ENCODE measurements around the gene TSC2.
"Not testable (repeated sequence)": the region's sequence is repeated elsewhere in the genome, so short reads cannot be mapped to it uniquely, and the experiment has no call there.

DNA sequence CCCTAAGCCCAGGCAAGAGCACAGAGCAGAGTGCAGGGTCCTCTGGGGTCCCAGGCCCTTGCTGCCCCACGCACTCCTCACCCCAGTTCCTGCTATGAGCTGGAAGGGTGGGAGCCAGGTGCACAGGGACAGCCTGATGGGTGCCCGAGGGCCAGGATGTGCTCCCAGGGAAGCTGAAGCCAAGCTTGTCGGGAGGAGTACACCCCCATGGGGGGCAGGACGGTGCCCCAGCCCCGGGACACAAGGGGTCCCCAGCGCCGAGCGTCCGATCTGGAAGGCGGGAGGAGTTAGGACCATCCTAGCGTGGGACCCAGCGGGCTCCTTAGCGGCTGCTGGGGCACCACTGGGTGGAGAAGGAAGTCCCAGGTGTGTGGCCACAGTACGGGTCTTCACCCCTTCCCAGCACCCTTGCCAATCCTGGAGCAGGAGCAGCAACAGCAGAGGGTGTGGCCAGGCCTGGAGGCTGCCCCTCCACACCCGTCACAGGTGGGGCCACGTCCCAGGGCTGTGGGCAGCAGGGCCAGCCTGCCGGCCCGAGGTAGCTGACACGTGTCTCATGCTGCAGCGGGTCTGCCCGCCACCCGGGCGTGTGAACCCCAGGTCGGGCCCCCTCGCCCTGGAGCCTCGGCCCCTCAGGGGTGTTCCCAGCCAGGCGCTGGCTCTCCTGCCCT lies 76.1 kb downstream of the TSC2 start:
- TF ChIP-seq CTCF, POLR2A, POLR2AphosphoS5 (IDR thresholded peaks at IDR 0.05): not testable (repeated sequence)

Data from transverse colon (tissue), 4 donors.